ENCODE measurements around the gene ACAD9. TPM values are rescaled to one million over a fixed set of nuclear protein-coding genes. Genes with fewer than 3 reads are reported as not detected.
"Not testable (repeated sequence)": the region's sequence is repeated elsewhere in the genome, so short reads cannot be mapped to it uniquely, and the experiment has no call there.

ACAD9 gene
- total RNA-seq, result 32.9 and 38.1 TPM in 2 replicates

- peak; percentile 81 for DNase-seq (ENCODE audit: low read depth)
- H3K4me3 ChIP-seq (ENCODE audit: low read depth, low read length), result peak within 1 kb of the TSS; percentile 85
- H3K27me3 ChIP-seq (ENCODE audit: control insufficient read depth, insufficient read depth, low read length), result no peaks in the 10 kb centered on the region
- no peaks in the 10 kb centered on the region for H3K36me3 ChIP-seq (ENCODE audit: control insufficient read depth, insufficient read depth, low read length)
- TF ChIP-seq CTCF (IDR thresholded peaks at IDR 0.05; ENCODE audit: insufficient read depth, low read length, poor library complexity, severe bottlenecking), result no peak
Observed at GRCh38 chr3:128879125-128879969, at the start of gene ACAD9. Gene ACAD9, plus strand, starts transcription at chr3:128879620. Its CDS starts 72 bp downstream, at chr3:128879692.

- not testable (repeated sequence) for H3K4me3 ChIP-seq (ENCODE audit: low read depth, low read length); H3K27me3 ChIP-seq (ENCODE audit: control insufficient read depth, insufficient read depth, low read length); DNase-seq (ENCODE audit: low read depth); H3K36me3 ChIP-seq (ENCODE audit: control insufficient read depth, insufficient read depth, low read length)
Observed at GRCh38 chr3:128829925-128830625, 49.3 kb upstream of the ACAD9 start.

- H3K27me3 ChIP-seq (ENCODE audit: control insufficient read depth, insufficient read depth, low read length); H3K4me3 ChIP-seq (ENCODE audit: low read depth, low read length); DNase-seq (ENCODE audit: low read depth); H3K36me3 ChIP-seq (ENCODE audit: control insufficient read depth, insufficient read depth, low read length): not testable (repeated sequence)
Observed at GRCh38 chr3:128830762-128831161, 48.7 kb upstream of the ACAD9 start.

GRCh38 chr3:128832979-128833378, 46.4 kb upstream of the ACAD9 start:
- not testable (repeated sequence) for H3K4me3 ChIP-seq (ENCODE audit: low read depth, low read length); H3K27me3 ChIP-seq (ENCODE audit: control insufficient read depth, insufficient read depth, low read length); DNase-seq (ENCODE audit: low read depth); H3K36me3 ChIP-seq (ENCODE audit: control insufficient read depth, insufficient read depth, low read length)

- Histone ChIP-seq H3K4me3 (ENCODE audit: low read depth, low read length) (no peak overlapping the region), H3K36me3 (ENCODE audit: control insufficient read depth, insufficient read depth, low read length) (no peaks in the 10 kb centered on the region), H3K27me3 (ENCODE audit: control insufficient read depth, insufficient read depth, low read length) (no peaks in the 10 kb centered on the region)
- TF ChIP-seq CTCF (IDR thresholded peaks at IDR 0.05; ENCODE audit: insufficient read depth, low read length, poor library complexity, severe bottlenecking), result no peak
- no peak for DNase-seq (ENCODE audit: low read depth)
Observed at GRCh38 chr3:128835096-128835495, 44.3 kb upstream of the ACAD9 start.

- H3K4me3 ChIP-seq (ENCODE audit: low read depth, low read length), result no peak overlapping the region
- no peak for TF ChIP-seq CTCF (IDR thresholded peaks at IDR 0.05; ENCODE audit: insufficient read depth, low read length, poor library complexity, severe bottlenecking)
- no peaks in the 10 kb centered on the region for H3K36me3 ChIP-seq (ENCODE audit: control insufficient read depth, insufficient read depth, low read length)
- H3K27me3 ChIP-seq (ENCODE audit: control insufficient read depth, insufficient read depth, low read length), result no peaks in the 10 kb centered on the region
- no peak for DNase-seq (ENCODE audit: low read depth)
Observed at GRCh38 chr3:128841926-128842920, 37.2 kb upstream of the ACAD9 start.

- TF ChIP-seq CTCF (IDR thresholded peaks at IDR 0.05; ENCODE audit: insufficient read depth, low read length, poor library complexity, severe bottlenecking), result no peak
- DNase-seq (ENCODE audit: low read depth), result no peak
- Histone ChIP-seq H3K4me3 (ENCODE audit: low read depth, low read length) (no peak overlapping the region), H3K36me3 (ENCODE audit: control insufficient read depth, insufficient read depth, low read length) (no peaks in the 10 kb centered on the region), H3K27me3 (ENCODE audit: control insufficient read depth, insufficient read depth, low read length) (no peaks in the 10 kb centered on the region)
Observed at GRCh38 chr3:128844502-128844901, 34.9 kb upstream of the ACAD9 start.
